Esophagus muscularis mucosa (tissue), 4 donors: ENCODE results near the gene ARHGEF6. TPM values are rescaled to one million over a fixed set of nuclear protein-coding genes. Genes with fewer than 3 reads are reported as not detected.
A peak's percentile ranks its signal among the peaks of the same experiment; 100 is the strongest.

ENCODE experiments used
- DNase-seq: peaks from one replicate; pipeline ENCODE4 v3.0.0-alpha.2; 2017; ENCODE audit errors: extremely low spot score
- H3K27ac ChIP-seq, 4 donors: fragments of 200-600 bp; sonication (generic); replicated peaks in 1 of 4; 1 replicate in 3 of 4; 2 replicates in 1 of 4; pipeline ENCODE4 v1.5.1; 2016 to 2019; ENCODE audit warnings: mild to moderate bottlenecking in 1 of 4
- H3K27me3 ChIP-seq, 4 donors: fragments of 200-600 bp; sonication (generic); one replicate each; pipeline versions ENCODE4 v1.5.1 to v1.6.0; 2016 to 2019
- H3K36me3 ChIP-seq, 4 donors: fragments of 200-600 bp; sonication (generic); one replicate each; pipeline ENCODE4 v1.5.1; 2016 to 2019
- H3K4me1 ChIP-seq, 4 donors: fragments of 200-600 bp; sonication (generic); one replicate each; pipeline ENCODE4 v1.5.1; 2016 to 2019
- H3K4me3 ChIP-seq, 4 donors: fragments of 200-600 bp; sonication (generic); 1 replicate in 2 of 4; 2 replicates in 2 of 4; pipeline ENCODE4 v1.5.1; 2016 to 2019; ENCODE audit warnings: mild to moderate bottlenecking in 4 of 4, moderate library complexity in 1 of 4
- H3K9me3 ChIP-seq, 4 donors: fragments of 200-600 bp; sonication (generic); 1 replicate in 3 of 4; 2 replicates in 1 of 4; pipeline ENCODE4 v1.5.1; 2016 to 2019
- CTCF ChIP-seq, 3 experiments: fragments of 200-600 bp in 2 of 3; fragments of 450-650 bp in 1 of 3; sonication (generic) in 2 of 3; IDR thresholded peaks; one replicate each; pipeline ENCODE4 v1.5.1; 2017 to 2019; ENCODE audit warnings: antibody characterized with exemption in 3 of 3, mild to moderate bottlenecking in 2 of 3, moderate library complexity in 1 of 3
- EP300 ChIP-seq: sonication (generic); formaldehyde crosslinking; IDR thresholded peaks from one replicate; pipeline ENCODE4 v1.6.1; 2017; ENCODE audit warnings: antibody characterized with exemption
- POLR2A ChIP-seq: fragments of 450-650 bp; IDR thresholded peaks from one replicate; pipeline ENCODE4 v1.6.1; 2017; ENCODE audit warnings: antibody characterized with exemption, moderate library complexity, mild to moderate bottlenecking, low read depth
- POLR2AphosphoS5 ChIP-seq, 2 donors: sonication (generic); formaldehyde crosslinking; IDR thresholded peaks; one replicate each; pipeline ENCODE4 v1.6.1; 2017; ENCODE audit warnings: antibody characterized with exemption in 2 of 2
- WGBS: methylation state at CpG from one replicate; pipeline ENCODE4 v1.1.5; 2018; 5-methylcytosine and 5-hydroxymethylcytosine counted together
- intact Hi-C: fragments of 100-400 bp; cut with DNase I; formaldehyde crosslinking; loops from one replicate; pipeline ENCODE4 v1.15.1; 2023
- total RNA-seq, 4 donors: library from RNA; depleted of rRNA; stranded (reverse); fragments of >200 nt; gene quantifications; one replicate each; pipeline versions ENCODE4 v1.1.0 to v1.2.1, GENCODE V29; 2016

ARHGEF6 gene
- total RNA-seq, 4 donors from 2014 or later: 13.4 to 16.4 (median 15.0) TPM

DNA sequence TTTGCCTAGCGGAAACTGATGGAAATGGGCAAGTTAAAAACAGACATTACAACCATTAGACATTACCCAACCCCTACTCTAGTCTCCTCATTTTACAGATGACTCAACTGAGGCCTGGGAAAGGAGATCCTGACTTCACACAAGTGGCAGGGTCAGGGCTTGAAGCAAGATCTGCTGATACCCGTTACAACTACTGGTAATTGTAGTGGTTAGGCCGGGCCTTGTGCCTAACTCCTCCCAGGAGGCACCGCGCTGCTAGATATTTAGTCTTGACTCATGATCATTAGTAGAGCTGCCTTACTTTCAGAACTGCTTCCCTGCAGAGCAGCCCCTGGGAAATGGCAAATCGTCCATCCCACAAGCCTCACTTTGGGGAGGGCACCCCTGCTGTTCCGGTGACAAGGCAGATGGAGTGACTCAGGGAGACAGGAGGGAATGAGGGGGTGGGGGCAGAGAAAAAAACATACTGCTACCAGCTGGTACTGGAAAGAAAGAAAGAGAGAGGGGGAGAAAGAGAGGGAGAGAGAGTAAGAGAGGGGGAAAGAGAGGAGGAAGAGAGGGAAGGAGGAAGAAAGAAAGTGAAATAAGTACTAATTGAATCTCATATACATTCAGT lies 12.2 kb downstream of the ARHGEF6 start:
- H3K27ac ChIP-seq: peak overlapping the region in 3 of 4 donors; percentile 26 to 88 (median 81)
- 69% methylated on average over 7 of the region's 7 CpGs for WGBS
- TF ChIP-seq POLR2AphosphoS5 (IDR thresholded peaks at IDR 0.05): peak in 1 of 2 donors; percentile 7
- TF ChIP-seq EP300: no peak
- no peak for TF ChIP-seq POLR2A
- TF ChIP-seq CTCF (IDR thresholded peaks at IDR 0.05): no peak
- intact Hi-C loops: no loop called here
- peak overlapping the region in 1 of 4 donors; percentile 75 for H3K4me3 ChIP-seq
- H3K9me3 ChIP-seq: no peaks in the 10 kb centered on the region
- H3K4me1 ChIP-seq: peaks cover 5 to 21% (median 18%) of the 10 kb centered on the region in 4 donors
- no peak for DNase-seq
- H3K27me3 ChIP-seq: no peaks in the 10 kb centered on the region
- H3K36me3 ChIP-seq: no peaks in the 10 kb centered on the region

DNA sequence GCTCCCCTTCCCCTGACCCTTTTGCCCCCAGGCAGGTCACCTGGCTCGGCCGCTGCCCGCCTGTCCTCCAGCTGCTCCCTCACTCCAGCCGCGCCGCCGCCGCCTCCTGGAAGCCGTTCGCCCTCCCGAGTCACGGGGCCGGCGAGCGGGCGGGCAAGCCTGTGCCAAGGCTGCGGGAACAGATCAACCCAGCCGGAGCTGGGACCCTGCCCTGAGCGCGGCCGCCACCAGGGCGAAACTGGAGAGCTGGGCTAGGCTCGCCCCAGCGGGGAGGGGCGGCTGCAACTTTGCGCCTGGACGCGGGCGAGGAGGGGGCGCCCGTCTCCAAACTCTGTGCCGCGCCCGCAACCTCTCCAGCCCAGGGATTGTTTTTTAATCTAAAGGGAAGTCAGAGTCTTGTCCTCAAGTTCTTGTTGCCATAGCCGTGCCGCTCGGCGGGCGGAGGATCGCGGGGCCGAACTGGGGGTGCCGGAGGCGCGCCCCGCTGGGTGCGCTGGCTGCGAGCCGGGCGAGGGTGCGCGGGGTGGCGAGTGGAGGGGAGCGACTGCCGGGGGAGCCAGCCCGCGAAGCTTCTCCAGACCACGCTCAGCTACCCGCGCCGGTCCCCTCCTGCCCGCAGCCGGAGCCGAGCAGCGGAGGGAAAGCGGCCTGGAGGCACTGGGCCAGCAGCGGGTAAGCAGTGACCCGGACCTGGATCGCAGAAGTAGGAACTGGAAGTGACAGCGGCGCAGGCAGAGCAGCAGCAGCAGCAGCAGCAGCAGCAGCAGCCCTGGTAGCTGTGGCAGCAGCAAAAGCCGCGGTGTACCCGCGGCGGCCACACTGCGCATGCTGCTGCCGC lies 13.4 kb downstream of the ARHGEF6 start:
- TF ChIP-seq EP300: no peak
- TF ChIP-seq POLR2AphosphoS5 (IDR thresholded peaks at IDR 0.05): peak in 1 of 2 donors; percentile 56
- peak; percentile 23 to 34 (median 28) for TF ChIP-seq CTCF (IDR thresholded peaks at IDR 0.05)
- Histone ChIP-seq H3K4me1 (peaks cover 5 to 21% (median 18%) of the 10 kb centered on the region in 4 donors), H3K4me3 (peak overlapping the region; percentile 66 to 75 (median 71)), H3K36me3 (no peaks in the 10 kb centered on the region), H3K27me3 (no peaks in the 10 kb centered on the region), H3K27ac (peak overlapping the region; percentile 81 to 88 (median 88)), H3K9me3 (no peaks in the 10 kb centered on the region)
- intact Hi-C loops: no loop called here
- WGBS: 37% methylated on average over 23 of the region's 78 CpGs
- DNase-seq: no peak

DNA sequence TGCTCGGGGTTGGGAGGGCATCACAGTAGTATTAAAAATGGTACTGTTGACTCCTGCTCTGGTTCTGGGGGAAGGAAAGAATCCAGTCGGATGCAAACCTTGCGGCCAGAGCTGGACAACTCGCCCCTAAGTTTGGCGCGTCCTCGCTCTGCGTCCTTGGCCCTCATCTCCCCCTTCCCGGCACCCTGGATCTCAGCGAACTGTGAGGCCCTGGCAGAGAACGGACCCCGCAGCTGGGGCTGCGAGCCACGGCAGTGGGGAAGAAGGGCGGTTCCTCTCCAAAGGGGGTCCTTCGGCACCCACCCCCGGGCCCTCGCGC lies 14.0 kb downstream of the ARHGEF6 start:
- H3K9me3 ChIP-seq: no peaks in the 10 kb centered on the region
- no peaks in the 10 kb centered on the region for H3K27me3 ChIP-seq
- peaks cover 5 to 21% (median 18%) of the 10 kb centered on the region in 4 donors for H3K4me1 ChIP-seq
- peak overlapping the region; percentile 66 to 75 (median 71) for H3K4me3 ChIP-seq
- DNase-seq: no peak
- WGBS: 29% methylated on average over 7 of the region's 19 CpGs
- peak overlapping the region; percentile 81 to 88 (median 88) for H3K27ac ChIP-seq
- TF ChIP-seq EP300: no peak
- TF ChIP-seq POLR2AphosphoS5 (IDR thresholded peaks at IDR 0.05): no peak
- no peak for TF ChIP-seq POLR2A
- TF ChIP-seq CTCF (IDR thresholded peaks at IDR 0.05): no peak
- intact Hi-C loops: no loop called here
- H3K36me3 ChIP-seq: no peaks in the 10 kb centered on the region

GRCh38 chrX:136765821-136766356 lies 14.8 kb downstream of the ARHGEF6 start:
- Histone ChIP-seq H3K27ac (peak overlapping the region in 3 of 4 donors; percentile 8 to 81 (median 14)), H3K36me3 (no peaks in the 10 kb centered on the region), H3K4me3 (peak overlapping the region in 1 of 4 donors; percentile 70), H3K27me3 (no peaks in the 10 kb centered on the region), H3K4me1 (peaks cover 9 to 21% (median 18%) of the 10 kb centered on the region in 4 donors), H3K9me3 (no peaks in the 10 kb centered on the region)
- intact Hi-C loops: no loop called here
- TF ChIP-seq EP300 (no peak), POLR2AphosphoS5 (IDR thresholded peaks at IDR 0.05) (no peak), CTCF (IDR thresholded peaks at IDR 0.05) (no peak), POLR2A (no peak)
- WGBS: 32% methylated on average over 1 of the region's 1 CpG
- DNase-seq: no peak
